Measurements from ENCODE around the gene KCNK1. TPM values are rescaled to one million over a fixed set of nuclear protein-coding genes. Genes with fewer than 3 reads are reported as not detected.
A peak's percentile ranks its signal among the peaks of the same experiment; 100 is the strongest.

KCNK1 gene
- total and polyA plus RNA-seq, 2 donors (not counting 1 experiment from before 2014, with no cell fraction given) = 0.48 to 2.6 TPM

DNA sequence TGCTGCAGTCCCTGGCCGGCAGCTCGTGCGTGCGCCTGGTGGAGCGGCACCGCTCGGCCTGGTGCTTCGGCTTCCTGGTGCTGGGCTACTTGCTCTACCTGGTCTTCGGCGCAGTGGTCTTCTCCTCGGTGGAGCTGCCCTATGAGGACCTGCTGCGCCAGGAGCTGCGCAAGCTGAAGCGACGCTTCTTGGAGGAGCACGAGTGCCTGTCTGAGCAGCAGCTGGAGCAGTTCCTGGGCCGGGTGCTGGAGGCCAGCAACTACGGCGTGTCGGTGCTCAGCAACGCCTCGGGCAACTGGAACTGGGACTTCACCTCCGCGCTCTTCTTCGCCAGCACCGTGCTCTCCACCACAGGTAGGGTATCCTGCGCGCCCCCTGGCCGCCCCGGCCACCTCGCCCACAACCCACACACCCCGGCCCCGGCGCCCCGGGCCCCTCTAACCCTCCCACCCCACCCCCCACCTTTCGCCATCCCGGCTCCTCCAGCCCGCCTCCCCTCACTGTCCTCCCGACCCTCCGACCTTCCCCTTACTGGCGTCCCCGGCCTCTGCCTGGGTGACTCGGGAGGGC is 352 bp downstream of the KCNK1 start:
- TF ChIP-seq, protein P1, sequence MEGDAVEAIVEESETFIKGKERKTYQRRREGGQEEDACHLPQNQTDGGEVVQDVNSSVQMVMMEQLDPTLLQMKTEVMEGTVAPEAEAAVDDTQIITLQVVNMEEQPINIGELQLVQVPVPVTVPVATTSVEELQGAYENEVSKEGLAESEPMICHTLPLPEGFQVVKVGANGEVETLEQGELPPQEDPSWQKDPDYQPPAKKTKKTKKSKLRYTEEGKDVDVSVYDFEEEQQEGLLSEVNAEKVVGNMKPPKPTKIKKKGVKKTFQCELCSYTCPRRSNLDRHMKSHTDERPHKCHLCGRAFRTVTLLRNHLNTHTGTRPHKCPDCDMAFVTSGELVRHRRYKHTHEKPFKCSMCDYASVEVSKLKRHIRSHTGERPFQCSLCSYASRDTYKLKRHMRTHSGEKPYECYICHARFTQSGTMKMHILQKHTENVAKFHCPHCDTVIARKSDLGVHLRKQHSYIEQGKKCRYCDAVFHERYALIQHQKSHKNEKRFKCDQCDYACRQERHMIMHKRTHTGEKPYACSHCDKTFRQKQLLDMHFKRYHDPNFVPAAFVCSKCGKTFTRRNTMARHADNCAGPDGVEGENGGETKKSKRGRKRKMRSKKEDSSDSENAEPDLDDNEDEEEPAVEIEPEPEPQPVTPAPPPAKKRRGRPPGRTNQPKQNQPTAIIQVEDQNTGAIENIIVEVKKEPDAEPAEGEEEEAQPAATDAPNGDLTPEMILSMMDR (conservative IDR thresholded peaks at IDR 0.05 in 1 of 2, IDR thresholded peaks at IDR 0.05 in 1 of 2; ENCODE audit: low read depth in 1 of 2, low read length in 2 of 2) = no peak
- TF ChIP-seq EZH2 (IDR thresholded peaks at IDR 0.05; ENCODE audit: low read length, missing control alignments) = no peak
- no peaks in the 10 kb centered on the region for H3K27me3 ChIP-seq (ENCODE audit: control insufficient read depth, insufficient read depth, low read length)
- H3K79me2 ChIP-seq (ENCODE audit: control insufficient read depth, insufficient read depth, low read length) = no peaks in the 10 kb centered on the region
- H3K4me3 ChIP-seq (replicated peaks in 1 of 4; ENCODE audit: control extremely low read depth in 1 of 4, insufficient read depth in 1 of 4, low read depth in 3 of 4, low read length in 4 of 4) = peak overlapping the region; percentile 39 to 68 (median 60)
- no peaks in the 10 kb centered on the region for H3K36me3 ChIP-seq (ENCODE audit: control insufficient read depth, insufficient read depth, low read length)
- H3K4me2 ChIP-seq (ENCODE audit: extremely low read depth, insufficient read depth, low read length) = peak overlapping the region; percentile 80
- DNase-seq (ENCODE audit: low read depth in 2 of 2) = peak; percentile 32 to 68
- H3K4me1 ChIP-seq (ENCODE audit: control insufficient read depth, extremely low read depth, insufficient read depth, low read length) = no peaks in the 10 kb centered on the region
- H3K9ac ChIP-seq (ENCODE audit: insufficient read depth, low read length) = peak overlapping the region; percentile 42
- no peaks in the 10 kb centered on the region for H3K9me3 ChIP-seq (ENCODE audit: control insufficient read depth, insufficient read depth, low read depth, low read length)
- no peaks in the 10 kb centered on the region for H4K20me1 ChIP-seq (ENCODE audit: control insufficient read depth, extremely low read depth, insufficient read depth, low read length)
- no peak overlapping the region for H3K27ac ChIP-seq (ENCODE audit: insufficient read depth, low read length)
- H2AFZ ChIP-seq (ENCODE audit: low read length) = peak overlapping the region; percentile 53

DNA sequence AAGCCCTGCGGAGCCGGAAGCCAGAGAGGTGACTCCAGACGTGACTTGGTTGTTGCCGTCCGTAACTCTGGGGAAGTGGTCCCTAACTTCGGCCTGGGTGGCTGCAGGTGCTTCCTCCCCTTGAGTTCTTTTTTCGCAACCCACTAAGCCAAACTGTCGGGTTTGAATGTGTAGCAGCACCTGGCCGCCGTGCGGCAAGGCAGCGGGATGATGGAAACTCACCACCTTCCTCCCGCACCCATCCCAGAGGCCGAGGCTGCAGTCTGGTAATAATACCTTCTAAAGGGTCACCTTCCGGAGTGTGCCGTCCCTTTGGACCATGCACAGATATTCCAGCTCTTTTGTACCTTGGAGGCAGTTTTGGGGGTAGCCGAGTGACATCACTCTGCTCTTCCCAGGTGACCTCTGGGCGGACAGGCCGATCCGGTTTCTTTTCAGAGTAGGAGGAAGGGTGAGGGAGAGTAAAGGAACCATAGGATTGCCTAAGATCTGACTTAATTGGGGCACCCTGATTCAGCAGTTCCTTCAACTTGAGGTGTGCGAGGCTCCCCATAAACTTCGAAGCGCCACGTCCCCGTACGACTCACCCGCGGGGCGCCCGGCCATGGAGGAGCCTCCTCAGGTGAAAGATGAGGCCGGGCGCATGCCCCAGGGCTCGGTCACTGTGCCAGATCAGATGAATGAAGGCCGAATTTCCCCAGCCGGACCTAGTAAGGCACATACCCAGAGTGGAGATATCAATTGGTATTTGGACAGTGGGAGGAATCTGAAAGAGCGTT is 1.0 kb downstream of the KCNK1 start:
- Histone ChIP-seq H3K4me3 (replicated peaks in 1 of 4; ENCODE audit: control extremely low read depth in 1 of 4, insufficient read depth in 1 of 4, low read depth in 3 of 4, low read length in 4 of 4) (peak overlapping the region in 3 of 4 experiments; percentile 21 to 62 (median 53)), H3K79me2 (ENCODE audit: control insufficient read depth, insufficient read depth, low read length) (no peaks in the 10 kb centered on the region), H3K27ac (ENCODE audit: insufficient read depth, low read length) (no peak overlapping the region), H4K20me1 (ENCODE audit: control insufficient read depth, extremely low read depth, insufficient read depth, low read length) (no peaks in the 10 kb centered on the region), H3K9me3 (ENCODE audit: control insufficient read depth, insufficient read depth, low read depth, low read length) (no peaks in the 10 kb centered on the region), H2AFZ (ENCODE audit: low read length) (no peak overlapping the region), H3K9ac (ENCODE audit: insufficient read depth, low read length) (no peak overlapping the region), H3K4me2 (ENCODE audit: extremely low read depth, insufficient read depth, low read length) (peak overlapping the region; percentile 25), H3K36me3 (ENCODE audit: control insufficient read depth, insufficient read depth, low read length) (no peaks in the 10 kb centered on the region), H3K27me3 (ENCODE audit: control insufficient read depth, insufficient read depth, low read length) (no peaks in the 10 kb centered on the region), H3K4me1 (ENCODE audit: control insufficient read depth, extremely low read depth, insufficient read depth, low read length) (no peaks in the 10 kb centered on the region)
- TF ChIP-seq EZH2 (IDR thresholded peaks at IDR 0.05; ENCODE audit: low read length, missing control alignments) = no peak
- TF ChIP-seq, protein P1 (conservative IDR thresholded peaks at IDR 0.05 in 1 of 2, IDR thresholded peaks at IDR 0.05 in 1 of 2; ENCODE audit: low read depth in 1 of 2, low read length in 2 of 2) = no peak
- no peak for DNase-seq (ENCODE audit: low read depth in 2 of 2)

DNA sequence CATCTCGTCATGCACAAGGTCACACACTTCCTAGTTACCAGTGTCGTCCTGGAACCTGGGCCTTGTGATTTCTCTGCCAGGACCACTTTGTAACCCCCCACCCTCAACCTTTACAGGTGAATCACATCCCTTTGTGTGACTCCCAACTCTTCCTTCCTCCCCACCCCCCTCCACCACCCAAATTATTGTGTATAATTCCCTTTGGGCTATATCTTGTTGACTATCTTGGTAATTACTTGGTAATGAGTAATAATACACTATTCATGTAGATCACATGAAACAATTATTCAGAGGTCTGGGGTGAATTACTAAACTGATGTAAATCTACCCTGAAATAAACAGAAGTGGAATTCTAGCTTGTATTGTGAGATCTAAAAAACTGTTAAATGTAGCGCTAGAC is 1.7 kb downstream of the KCNK1 start:
- Histone ChIP-seq H2AFZ (ENCODE audit: low read length) (no peak overlapping the region), H3K9me3 (ENCODE audit: control insufficient read depth, insufficient read depth, low read depth, low read length) (no peaks in the 10 kb centered on the region), H3K27ac (ENCODE audit: insufficient read depth, low read length) (no peak overlapping the region), H4K20me1 (ENCODE audit: control insufficient read depth, extremely low read depth, insufficient read depth, low read length) (no peaks in the 10 kb centered on the region), H3K79me2 (ENCODE audit: control insufficient read depth, insufficient read depth, low read length) (no peaks in the 10 kb centered on the region), H3K4me2 (ENCODE audit: extremely low read depth, insufficient read depth, low read length) (no peak overlapping the region), H3K9ac (ENCODE audit: insufficient read depth, low read length) (no peak overlapping the region), H3K36me3 (ENCODE audit: control insufficient read depth, insufficient read depth, low read length) (no peaks in the 10 kb centered on the region), H3K4me1 (ENCODE audit: control insufficient read depth, extremely low read depth, insufficient read depth, low read length) (no peaks in the 10 kb centered on the region), H3K4me3 (replicated peaks in 1 of 4; ENCODE audit: control extremely low read depth in 1 of 4, insufficient read depth in 1 of 4, low read depth in 3 of 4, low read length in 4 of 4) (peak overlapping the region in 2 of 4 experiments; percentile 53 to 62), H3K27me3 (ENCODE audit: control insufficient read depth, insufficient read depth, low read length) (no peaks in the 10 kb centered on the region)
- DNase-seq (ENCODE audit: low read depth in 2 of 2) = no peak
- TF ChIP-seq, protein P1 (conservative IDR thresholded peaks at IDR 0.05 in 1 of 2, IDR thresholded peaks at IDR 0.05 in 1 of 2; ENCODE audit: low read depth in 1 of 2, low read length in 2 of 2) = no peak
- no peak for TF ChIP-seq EZH2 (IDR thresholded peaks at IDR 0.05; ENCODE audit: low read length, missing control alignments)

Data from fibroblast of lung (primary cell).